Mucosa of gallbladder (tissue), 1 donor: ENCODE results near the gene SCN10A. TPM values are rescaled to one million over a fixed set of nuclear protein-coding genes. Genes with fewer than 3 reads are reported as not detected.

ENCODE experiments used
- DNase-seq: peaks from one replicate; pipeline ENCODE4 v3.0.0-alpha.2; 2020; ENCODE audit warnings: low spot score
- total RNA-seq: library from RNA; stranded (reverse); gene quantifications from one replicate; pipeline ENCODE4 v1.2.1, GENCODE V29; 2021
- donor health status: DM: no; HTN: no; CAD: no.

Gene SCN10A
- total RNA-seq, 1 donor from 2014 or later = not detected

DNA sequence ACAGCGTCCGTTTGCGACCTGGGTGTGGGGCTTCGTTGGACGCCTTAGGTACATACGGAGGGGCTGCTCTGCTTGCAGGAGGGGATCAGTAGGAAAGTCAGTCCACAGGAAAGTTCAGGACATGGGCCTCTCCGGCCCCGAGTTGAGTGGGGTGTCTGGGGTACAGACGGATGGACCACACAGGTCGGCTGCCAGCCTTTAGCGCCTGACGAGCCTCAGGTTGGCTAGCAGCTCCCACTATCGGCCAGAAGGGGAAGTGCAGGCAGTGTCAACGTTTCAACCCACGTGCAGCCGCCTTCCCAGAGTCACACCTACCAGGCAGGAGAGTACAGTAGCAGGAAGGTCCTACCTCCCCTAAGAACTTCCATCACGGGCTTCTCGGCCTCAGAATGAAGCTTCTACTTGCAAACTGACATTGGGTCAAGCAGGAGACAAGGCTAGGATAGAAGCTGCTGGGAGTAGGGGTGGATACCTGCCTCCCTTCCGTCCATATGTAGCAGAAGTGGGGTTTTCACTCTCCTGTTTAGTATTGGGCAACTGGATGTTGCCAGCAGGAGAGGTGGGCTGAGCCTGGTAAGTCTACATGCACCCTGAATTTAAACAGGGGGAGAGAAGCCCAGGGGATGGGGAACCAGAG lies 164.7 kb downstream of the SCN10A start:
- DNase-seq = peak; percentile 73

DNA sequence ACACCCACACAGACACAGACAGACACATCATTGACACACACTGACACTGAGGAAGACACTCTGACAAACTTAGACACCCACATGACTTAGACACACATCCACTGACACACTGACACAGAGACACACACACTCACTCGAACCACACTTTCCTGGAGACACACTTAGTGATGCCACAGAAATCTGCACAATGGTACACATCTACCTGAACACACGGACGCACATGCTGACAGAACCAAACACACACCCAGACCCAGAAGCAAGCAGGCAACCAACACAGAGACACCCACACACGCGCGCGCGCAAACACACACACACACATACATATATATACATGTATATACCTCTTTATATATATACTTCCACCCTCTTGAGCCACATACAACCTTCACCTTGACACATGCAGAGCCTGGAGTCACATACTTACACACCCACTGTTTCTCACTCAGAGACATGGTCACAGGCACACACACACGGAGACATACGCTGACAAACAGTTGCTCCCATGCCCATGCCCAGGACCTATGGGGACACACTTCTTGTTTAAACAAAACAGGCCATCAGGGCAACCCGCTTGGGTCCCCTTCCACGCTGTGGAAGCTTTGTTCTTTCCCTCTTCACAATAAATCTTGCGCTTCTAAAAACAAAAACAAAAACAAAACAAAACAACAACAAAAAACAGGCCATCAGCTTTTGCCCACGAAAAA lies 165.6 kb downstream of the SCN10A start:
- DNase-seq = no peak

- no peak for DNase-seq
Observed at GRCh38 chr3:38649500-38650247, 166.3 kb downstream of the SCN10A start, which contains the start of gene SCN5A. Gene SCN5A (minus strand): TSS chr3:38649687. CDS start chr3:38633307, 16,380 bp downstream.

DNA sequence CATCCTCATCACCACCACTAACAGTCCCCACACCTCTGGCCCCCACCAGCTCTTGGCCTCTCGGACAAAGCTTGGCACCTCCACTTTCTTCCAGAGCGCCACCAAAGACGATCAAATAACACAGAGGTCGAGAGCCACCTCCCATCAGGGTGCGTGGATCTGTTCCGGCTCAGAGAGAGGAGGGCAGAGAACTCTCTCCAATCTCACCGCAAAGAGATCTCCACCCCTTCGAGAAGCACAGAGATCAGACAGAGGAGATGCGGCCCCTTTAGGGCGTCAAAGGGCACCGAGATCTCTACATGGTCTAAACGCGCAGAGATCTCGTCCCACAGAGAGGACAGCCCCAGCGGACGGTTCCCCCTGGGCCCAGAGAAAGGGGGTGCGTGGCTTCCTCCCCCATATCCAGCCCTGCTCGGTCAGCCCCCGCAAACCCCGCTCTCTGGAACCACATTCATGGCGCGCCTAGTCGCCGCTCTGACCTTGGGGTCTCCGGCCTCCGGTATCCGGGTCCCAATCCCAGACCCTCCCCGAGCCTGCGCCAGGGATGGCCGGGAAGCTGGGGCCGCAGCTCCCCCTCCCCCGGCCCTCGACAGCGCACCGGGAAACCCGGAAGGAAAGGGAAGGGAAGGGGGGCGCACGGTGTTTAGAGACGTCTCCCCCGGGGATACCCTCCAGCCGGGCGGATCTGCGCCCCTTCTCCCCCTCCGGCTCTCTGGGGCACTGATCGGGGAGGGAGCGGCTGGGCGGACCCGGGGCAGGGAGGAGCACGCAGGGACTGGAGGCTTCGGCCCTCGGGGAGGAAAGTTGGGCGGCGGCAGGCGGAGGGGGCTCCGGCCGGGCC lies 167.1 kb downstream of the SCN10A start:
- DNase-seq = no peak

- DNase-seq = no peak
Observed at GRCh38 chr3:38648024-38648658, 167.9 kb downstream of the SCN10A start.

GRCh38 chr3:38647217-38647970 lies 168.6 kb downstream of the SCN10A start:
- no peak for DNase-seq

Other genes with a start within 250 kb of the SCN10A start
- 0.20 TPM for gene SCN5A, start 166.5 kb downstream of the SCN10A start, total RNA-seq
- gene SCN11A, start 235.7 kb upstream of the SCN10A start, total RNA-seq = 0.09 TPM
- gene WDR48, start 235.8 kb upstream of the SCN10A start, total RNA-seq = 45.6 TPM